Upper lobe of left lung (tissue), 6 donors: ENCODE results near the gene OSBPL10. TPM values are rescaled to one million over a fixed set of nuclear protein-coding genes. Genes with fewer than 3 reads are reported as not detected.
A peak's percentile ranks its signal among the peaks of the same experiment; 100 is the strongest.

ENCODE experiments used
- ATAC-seq, 2 donors: fragments of 200-7000 bp; cut with Tn5 transposase; one replicate each; pipeline ENCODE4 v1.9.1; 2022; ENCODE audit warnings: mild to moderate bottlenecking in 2 of 2, moderate library complexity in 2 of 2; ENCODE audit not compliant: low FRiP score in 2 of 2
- DNase-seq, 2 donors: peaks; one replicate each; pipeline ENCODE4 v3.0.0-alpha.2; 2019 to 2020
- H3K27ac ChIP-seq, 4 donors: fragments of 200-600 bp; sonication (generic); one replicate each; pipeline ENCODE4 v1.5.1; 2016 to 2019
- H3K27me3 ChIP-seq, 4 donors: fragments of 200-600 bp; sonication (generic); one replicate each; pipeline ENCODE4 v1.5.1; 2017 to 2019
- H3K36me3 ChIP-seq, 4 donors: fragments of 200-600 bp; sonication (generic); one replicate each; pipeline ENCODE4 v1.5.1; 2016 to 2019
- H3K4me1 ChIP-seq, 4 donors: fragments of 200-600 bp; sonication (generic); one replicate each; pipeline ENCODE4 v1.5.1; 2018 to 2019
- H3K4me3 ChIP-seq, 4 donors: fragments of 200-600 bp; sonication (generic); one replicate each; pipeline ENCODE4 v1.5.1; 2017 to 2019; ENCODE audit warnings: mild to moderate bottlenecking in 2 of 4, moderate library complexity in 1 of 4
- H3K9me3 ChIP-seq, 4 donors: fragments of 200-600 bp; sonication (generic); one replicate each; pipeline ENCODE4 v1.5.1; 2018 to 2019
- CTCF ChIP-seq, 6 experiments: fragments of 450-650 bp in 4 of 6; fragments of 200-600 bp in 2 of 6; sonication (generic) in 2 of 6; IDR thresholded peaks; one replicate each; pipeline ENCODE4 v1.5.1; 2016 to 2019; ENCODE audit warnings: antibody characterized with exemption in 6 of 6
- EP300 ChIP-seq, 4 donors: sonication (generic); formaldehyde crosslinking; IDR thresholded peaks; one replicate each; pipeline ENCODE4 v1.5.1; 2017; ENCODE audit warnings: antibody characterized with exemption in 4 of 4, control low read depth in 2 of 4
- POLR2A ChIP-seq, 4 donors: fragments of 450-650 bp; IDR thresholded peaks; one replicate each; pipeline ENCODE4 v1.5.1; 2016 to 2017; ENCODE audit warnings: antibody characterized with exemption in 4 of 4, mild to moderate bottlenecking in 2 of 4
- POLR2AphosphoS5 ChIP-seq, 2 donors: sonication (generic); formaldehyde crosslinking; IDR thresholded peaks; one replicate each; pipeline ENCODE4 v1.5.1; 2017; ENCODE audit warnings: antibody characterized with exemption in 2 of 2
- WGBS, 2 donors: methylation state at CpG; one replicate each; pipeline ENCODE4 v1.1.5; 2017 to 2018; 5-methylcytosine and 5-hydroxymethylcytosine counted together
- total RNA-seq, 6 donors: library from RNA; depleted of rRNA in 4 of 6; stranded (reverse); fragments of >200 nt in 4 of 6; gene quantifications; one replicate each; pipeline versions ENCODE4 v1.1.0 to v1.2.1, GENCODE V29; 2016 to 2021
- donor health status: DM: no; HTN: no; CAD: no; lungs with moderate emphysema.
- donor health status: DM: no; HTN: yes; CAD: no; lungs with severe emphysema.

OSBPL10 gene
- total RNA-seq, 6 donors from 2014 or later: 13.6 to 73.9 (median 24.4) TPM

DNA sequence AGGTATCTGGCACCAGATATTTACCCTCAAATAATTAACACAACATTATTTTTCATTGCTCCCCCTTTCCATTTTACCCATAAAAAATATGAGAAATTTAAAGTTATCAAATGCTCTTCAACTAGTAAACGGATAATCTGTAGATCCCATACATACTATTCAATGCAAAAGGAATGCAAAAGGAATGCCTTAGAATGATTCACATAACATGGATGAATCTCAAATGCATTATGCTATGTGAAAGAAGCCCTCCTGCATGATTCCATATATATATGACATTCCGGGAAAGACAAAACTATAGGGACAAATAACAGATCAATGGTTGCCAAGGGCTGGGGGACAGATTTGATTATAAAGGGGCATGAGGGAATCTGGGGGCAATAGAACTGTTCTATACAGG lies 252.7 kb downstream of the OSBPL10 start:
- no peak for ATAC-seq
- H3K9me3 ChIP-seq: no peaks in the 10 kb centered on the region

GRCh38 chr3:31725976-31726375 lies 255.1 kb downstream of the OSBPL10 start:
- Histone ChIP-seq H3K36me3 (no peaks in the 10 kb centered on the region), H3K4me1 (no peaks in the 10 kb centered on the region), H3K9me3 (no peaks in the 10 kb centered on the region), H3K4me3 (no peak overlapping the region), H3K27ac (no peak overlapping the region), H3K27me3 (no peaks in the 10 kb centered on the region)
- TF ChIP-seq EP300 (IDR thresholded peaks at IDR 0.05): no peak
- no peak for TF ChIP-seq POLR2A (IDR thresholded peaks at IDR 0.05)
- no peak for TF ChIP-seq POLR2AphosphoS5 (IDR thresholded peaks at IDR 0.05)
- TF ChIP-seq CTCF (IDR thresholded peaks at IDR 0.05): no peak
- 91 to 94% methylated on average over 4 of the region's 4 CpGs for WGBS, 2 donors
- ATAC-seq (no peak), DNase-seq (no peak)

More for the DNA sequence above, 252.7 kb downstream of the OSBPL10 start:
- Histone ChIP-seq H3K27ac (no peak overlapping the region), H3K4me3 (no peak overlapping the region), H3K27me3 (no peaks in the 10 kb centered on the region), H3K4me1 (peaks cover 0 to 6% (median 2%) of the 10 kb centered on the region in 4 donors), H3K36me3 (no peaks in the 10 kb centered on the region)
- no peak for DNase-seq
- WGBS, 2 donors: 98% methylated on average over 2 of the region's 2 CpGs
- no peak for TF ChIP-seq POLR2A (IDR thresholded peaks at IDR 0.05)
- no peak for TF ChIP-seq CTCF (IDR thresholded peaks at IDR 0.05)
- TF ChIP-seq POLR2AphosphoS5 (IDR thresholded peaks at IDR 0.05): no peak
- no peak for TF ChIP-seq EP300 (IDR thresholded peaks at IDR 0.05)

- no peaks in the 10 kb centered on the region for H3K36me3 ChIP-seq
- 86 to 93% methylated on average over 6 of the region's 6 CpGs for WGBS, 2 donors
Observed at GRCh38 chr3:31725568-31725967, 255.5 kb downstream of the OSBPL10 start.

GRCh38 chr3:31724651-31725050 lies 256.4 kb downstream of the OSBPL10 start:
- ATAC-seq: no peak
- TF ChIP-seq CTCF (IDR thresholded peaks at IDR 0.05) (no peak), EP300 (IDR thresholded peaks at IDR 0.05) (no peak), POLR2A (IDR thresholded peaks at IDR 0.05) (no peak)
- no peak for DNase-seq
- Histone ChIP-seq H3K9me3 (no peaks in the 10 kb centered on the region), H3K4me1 (no peaks in the 10 kb centered on the region), H3K27me3 (no peaks in the 10 kb centered on the region), H3K27ac (no peak overlapping the region), H3K4me3 (no peak overlapping the region), H3K36me3 (no peaks in the 10 kb centered on the region)
- 82 to 84% methylated on average over 4 of the region's 4 CpGs for WGBS, 2 donors

More at GRCh38 chr3:31725568-31725967, 255.5 kb downstream of the OSBPL10 start:
- H3K27ac ChIP-seq: no peak overlapping the region
- ATAC-seq: no peak
- DNase-seq: no peak
- H3K4me3 ChIP-seq: no peak overlapping the region
- no peaks in the 10 kb centered on the region for H3K4me1 ChIP-seq
- TF ChIP-seq POLR2A (IDR thresholded peaks at IDR 0.05): no peak
- no peak for TF ChIP-seq CTCF (IDR thresholded peaks at IDR 0.05)
- TF ChIP-seq POLR2AphosphoS5 (IDR thresholded peaks at IDR 0.05): no peak
- H3K9me3 ChIP-seq: no peaks in the 10 kb centered on the region
- H3K27me3 ChIP-seq: no peaks in the 10 kb centered on the region

- H3K9me3 ChIP-seq: no peaks in the 10 kb centered on the region
- 87 to 91% methylated on average over 6 of the region's 6 CpGs for WGBS, 2 donors
- no peaks in the 10 kb centered on the region for H3K27me3 ChIP-seq
- H3K36me3 ChIP-seq: no peaks in the 10 kb centered on the region
- H3K4me3 ChIP-seq: no peak overlapping the region
- no peak overlapping the region for H3K27ac ChIP-seq
- no peaks in the 10 kb centered on the region for H3K4me1 ChIP-seq
- ATAC-seq (peak in 1 of 2 donors; percentile 49), DNase-seq (no peak)
- no peak for TF ChIP-seq POLR2A (IDR thresholded peaks at IDR 0.05)
- TF ChIP-seq POLR2AphosphoS5 (IDR thresholded peaks at IDR 0.05): no peak
- TF ChIP-seq CTCF (IDR thresholded peaks at IDR 0.05): no peak
- TF ChIP-seq EP300 (IDR thresholded peaks at IDR 0.05): no peak
Observed at GRCh38 chr3:31724116-31724515, 256.9 kb downstream of the OSBPL10 start.
